Activated T-helper 1 cell treated with anti-CD3 and anti-CD28 coated beads, Interleukin-12 subunit alpha, Interleukin-12 subunit beta, Interleukin-2, Interleukin-4 antibody, amounts not matched to agents 30 ng/mL and 10 ng/mL and 1 ng/mL, durations not matched to agents 14 hours and 24 hours and 36 hours (primary cell): ENCODE measurements around the gene INSIG2. TPM values are rescaled to one million over a fixed set of nuclear protein-coding genes. Genes with fewer than 3 reads are reported as not detected.

Experiments
- DNase-seq: peaks from one replicate; pipeline ENCODE4 v3.0.0; 2021; ENCODE audit warnings: low spot score
- H3K27ac Mint-ChIP-seq: one replicate; pipeline ENCODE4 v1.8.0; 2021; ENCODE audit warnings: mild to moderate bottlenecking, mixed read lengths
- H3K27me3 Mint-ChIP-seq: one replicate; pipeline ENCODE4 v1.8.0; 2022; ENCODE audit warnings: mild to moderate bottlenecking, moderate library complexity, mixed read lengths; ENCODE audit not compliant: insufficient read depth
- H3K36me3 Mint-ChIP-seq: one replicate; pipeline ENCODE4 v1.8.0; 2021; ENCODE audit warnings: low read depth, mixed read lengths
- H3K4me1 Mint-ChIP-seq: one replicate; pipeline ENCODE4 v1.8.0; 2021; ENCODE audit warnings: low read depth, mixed read lengths
- H3K4me3 Mint-ChIP-seq: one replicate; pipeline ENCODE4 v1.8.0; 2021; ENCODE audit warnings: mild to moderate bottlenecking, moderate library complexity, mixed read lengths
- H3K9me3 Mint-ChIP-seq: one replicate; pipeline ENCODE4 v1.8.0; 2021; ENCODE audit warnings: mixed read lengths
- intact Hi-C: fragments of 100-400 bp; cut with micrococcal nuclease; formaldehyde crosslinking; loops from one replicate; pipeline ENCODE4 v1.15.1; 2024
- total RNA-seq: library from RNA; stranded (reverse); gene quantifications from 2 replicates; pipeline ENCODE4 v1.2.3, GENCODE V29; 2022

The INSIG2 gene
- total RNA-seq, 1 donor from 2014 or later, result 31.3 TPM

DNA sequence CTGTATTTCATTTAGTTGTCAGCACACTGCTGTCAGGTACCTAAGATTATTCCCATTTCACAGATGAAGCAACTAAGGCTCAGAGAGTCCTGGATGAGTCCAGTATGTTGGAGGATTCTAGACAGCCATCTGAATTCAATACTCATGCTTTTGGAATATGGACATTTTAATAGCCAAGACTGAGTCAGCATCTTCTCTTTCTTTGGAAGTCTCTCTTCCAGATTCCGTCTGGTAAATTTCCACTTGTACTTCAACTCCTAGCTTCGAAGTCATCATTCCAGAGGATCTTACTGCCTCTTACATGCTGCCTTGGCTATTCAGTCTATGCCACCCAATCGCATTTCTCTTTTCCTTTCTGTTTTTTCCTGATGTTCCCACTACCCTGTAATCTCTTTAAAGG lies 40.6 kb downstream of the INSIG2 start:
- DNase-seq, result no peak
- no peaks in the 10 kb centered on the region for H3K9me3 Mint-ChIP-seq
- intact Hi-C loops, result no loop called here
- H3K4me1 Mint-ChIP-seq, result peaks cover 14% of the 10 kb centered on the region
- H3K4me3 Mint-ChIP-seq, result no peak overlapping the region
- no peak overlapping the region for H3K27ac Mint-ChIP-seq
- H3K36me3 Mint-ChIP-seq, result no peaks in the 10 kb centered on the region
- peaks cover 2% of the 10 kb centered on the region for H3K27me3 Mint-ChIP-seq

DNA sequence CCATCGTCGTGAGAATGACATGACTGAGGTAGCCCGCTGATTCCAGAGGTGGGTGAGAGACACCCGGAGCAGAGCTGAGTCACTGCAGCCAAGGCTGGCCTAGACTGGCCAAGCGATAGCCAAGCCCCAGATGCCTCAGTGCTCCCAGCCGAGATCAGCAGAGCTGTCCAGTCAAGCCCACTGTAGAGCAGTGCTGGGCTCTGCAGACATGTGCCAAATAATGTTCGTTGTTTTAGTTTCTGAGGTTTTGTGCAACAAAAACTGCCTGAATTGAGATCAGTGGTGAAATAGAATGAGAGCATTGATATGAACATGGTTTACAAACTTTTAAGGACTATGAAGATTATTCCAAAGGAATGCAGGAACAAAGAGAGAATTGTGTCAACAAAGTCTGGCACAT lies 42.1 kb downstream of the INSIG2 start:
- Mint-ChIP-seq H3K9me3 (no peaks in the 10 kb centered on the region), H3K27ac (no peak overlapping the region), H3K4me3 (no peak overlapping the region), H3K4me1 (peaks cover 14% of the 10 kb centered on the region), H3K27me3 (peaks cover 4% of the 10 kb centered on the region), H3K36me3 (no peaks in the 10 kb centered on the region)
- intact Hi-C loops, result loop anchor here (2.0 kb wide), 3 partner anchors 26 to 56 kb away; no protein-coding TSS in a partner anchor
- no peak for DNase-seq

- DNase-seq, result no peak
- intact Hi-C loops, result loop anchor here (1.0 to 2.0 kb wide), 4 partner anchors 17 to 55 kb away; no protein-coding TSS in a partner anchor
- peaks cover 14% of the 10 kb centered on the region for H3K4me1 Mint-ChIP-seq
- H3K36me3 Mint-ChIP-seq, result no peaks in the 10 kb centered on the region
- peaks cover 5% of the 10 kb centered on the region for H3K27me3 Mint-ChIP-seq
- H3K27ac Mint-ChIP-seq, result no peak overlapping the region
- peaks cover 3% of the 10 kb centered on the region for H3K9me3 Mint-ChIP-seq
- H3K4me3 Mint-ChIP-seq, result no peak overlapping the region
Observed at GRCh38 chr2:118131771-118132170, 43.5 kb downstream of the INSIG2 start.

GRCh38 chr2:118133916-118134315 lies 45.6 kb downstream of the INSIG2 start:
- no peak for DNase-seq
- no peaks in the 10 kb centered on the region for H3K36me3 Mint-ChIP-seq
- no peak overlapping the region for H3K4me3 Mint-ChIP-seq
- peaks cover 14% of the 10 kb centered on the region for H3K4me1 Mint-ChIP-seq
- intact Hi-C loops, result no loop called here
- H3K27me3 Mint-ChIP-seq, result peaks cover 3% of the 10 kb centered on the region
- no peak overlapping the region for H3K27ac Mint-ChIP-seq
- H3K9me3 Mint-ChIP-seq, result peaks cover 3% of the 10 kb centered on the region

DNA sequence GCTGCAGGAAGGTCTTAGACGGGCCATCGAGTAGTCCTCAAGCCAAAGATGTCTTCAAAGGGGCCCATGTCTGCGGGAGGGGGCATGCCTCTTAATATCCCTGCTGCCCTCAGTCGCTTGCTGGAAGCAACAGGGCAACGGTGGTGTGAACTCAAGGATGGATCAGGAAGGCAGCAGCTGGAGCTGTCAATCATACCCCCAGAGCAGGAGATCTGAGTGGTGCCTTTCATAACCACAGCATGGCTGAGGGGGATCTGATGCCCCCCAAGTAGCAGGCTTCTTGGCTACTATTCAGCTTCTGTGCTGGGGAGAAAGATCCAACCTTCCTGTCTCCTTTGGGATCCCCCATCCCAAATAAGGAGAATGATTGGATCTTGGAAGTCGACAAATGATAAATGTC lies 46.4 kb downstream of the INSIG2 start:
- Mint-ChIP-seq H3K4me3 (no peak overlapping the region), H3K27ac (no peak overlapping the region), H3K9me3 (peaks cover 3% of the 10 kb centered on the region), H3K4me1 (peaks cover 14% of the 10 kb centered on the region), H3K36me3 (no peaks in the 10 kb centered on the region), H3K27me3 (peaks cover 3% of the 10 kb centered on the region)
- no peak for DNase-seq
- intact Hi-C loops, result no loop called here

DNA sequence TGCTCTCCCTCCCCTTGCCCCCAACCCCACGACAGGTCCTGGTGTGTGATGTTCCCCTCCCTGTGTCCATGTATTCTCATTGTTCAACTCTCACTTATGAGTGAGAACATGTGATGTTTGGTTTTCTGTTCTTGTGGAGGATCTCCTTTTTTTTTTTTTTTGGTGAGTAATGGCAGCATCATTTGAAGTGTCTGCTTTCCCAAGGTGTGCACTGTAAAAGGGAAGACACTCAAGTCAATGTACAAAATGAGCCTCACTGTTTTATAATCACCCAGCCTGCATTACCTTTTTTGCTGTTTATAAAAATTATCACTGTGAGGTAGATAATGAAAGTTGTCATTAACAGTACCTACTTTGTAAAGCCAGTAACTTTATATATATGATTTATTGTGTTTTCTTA lies 56.9 kb downstream of the INSIG2 start:
- DNase-seq, result no peak
- no peak overlapping the region for H3K27ac Mint-ChIP-seq
- intact Hi-C loops, result loop anchor here (5.0 kb wide), 1 partner anchor 33 kb away; no protein-coding TSS in a partner anchor
- no peaks in the 10 kb centered on the region for H3K9me3 Mint-ChIP-seq
- no peaks in the 10 kb centered on the region for H3K4me1 Mint-ChIP-seq
- peaks cover 7% of the 10 kb centered on the region for H3K27me3 Mint-ChIP-seq
- no peaks in the 10 kb centered on the region for H3K36me3 Mint-ChIP-seq
- no peak overlapping the region for H3K4me3 Mint-ChIP-seq

DNA sequence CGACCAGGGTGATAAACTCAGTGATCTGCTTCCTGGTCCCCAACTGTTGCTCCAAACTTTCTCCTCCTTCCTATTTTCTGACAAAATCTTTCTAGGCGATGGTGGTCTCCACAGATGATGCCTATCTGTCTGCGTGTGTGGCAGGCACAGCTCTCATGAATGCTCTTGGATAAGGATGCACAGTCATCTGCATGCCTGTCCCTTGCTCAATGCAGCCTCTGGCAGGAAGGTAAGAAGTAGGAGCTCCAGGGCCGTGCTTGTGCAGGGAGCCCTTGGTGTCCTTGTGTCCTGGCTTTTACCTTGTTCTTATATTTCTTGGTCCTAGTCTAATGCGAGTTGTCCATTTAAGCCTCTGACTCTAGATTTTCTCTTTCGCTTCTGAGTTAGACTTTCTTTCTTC lies 57.5 kb downstream of the INSIG2 start:
- peaks cover 7% of the 10 kb centered on the region for H3K27me3 Mint-ChIP-seq
- intact Hi-C loops, result loop anchor here (5.0 kb wide), 1 partner anchor 34 kb away; no protein-coding TSS in a partner anchor
- H3K9me3 Mint-ChIP-seq, result no peaks in the 10 kb centered on the region
- no peak overlapping the region for H3K27ac Mint-ChIP-seq
- H3K4me1 Mint-ChIP-seq, result no peaks in the 10 kb centered on the region
- H3K36me3 Mint-ChIP-seq, result no peaks in the 10 kb centered on the region
- DNase-seq, result no peak
- H3K4me3 Mint-ChIP-seq, result no peak overlapping the region

GRCh38 chr2:118146315-118147283 lies 58.3 kb downstream of the INSIG2 start:
- no peaks in the 10 kb centered on the region for H3K9me3 Mint-ChIP-seq
- no peaks in the 10 kb centered on the region for H3K4me1 Mint-ChIP-seq
- intact Hi-C loops, result loop anchor here (5.0 kb wide), 1 partner anchor 34 kb away; no protein-coding TSS in a partner anchor
- no peaks in the 10 kb centered on the region for H3K36me3 Mint-ChIP-seq
- no peak for DNase-seq
- H3K4me3 Mint-ChIP-seq, result no peak overlapping the region
- peaks cover 7% of the 10 kb centered on the region for H3K27me3 Mint-ChIP-seq
- no peak overlapping the region for H3K27ac Mint-ChIP-seq

GRCh38 chr2:118148133-118148532 lies 59.9 kb downstream of the INSIG2 start:
- Mint-ChIP-seq H3K36me3 (no peaks in the 10 kb centered on the region), H3K4me3 (no peak overlapping the region), H3K27me3 (peaks cover 7% of the 10 kb centered on the region), H3K9me3 (no peaks in the 10 kb centered on the region), H3K27ac (no peak overlapping the region), H3K4me1 (no peaks in the 10 kb centered on the region)
- no peak for DNase-seq
- intact Hi-C loops, result loop anchor here (1.0 to 5.0 kb wide), 5 partner anchors 17 to 101 kb away; no protein-coding TSS in a partner anchor

DNA sequence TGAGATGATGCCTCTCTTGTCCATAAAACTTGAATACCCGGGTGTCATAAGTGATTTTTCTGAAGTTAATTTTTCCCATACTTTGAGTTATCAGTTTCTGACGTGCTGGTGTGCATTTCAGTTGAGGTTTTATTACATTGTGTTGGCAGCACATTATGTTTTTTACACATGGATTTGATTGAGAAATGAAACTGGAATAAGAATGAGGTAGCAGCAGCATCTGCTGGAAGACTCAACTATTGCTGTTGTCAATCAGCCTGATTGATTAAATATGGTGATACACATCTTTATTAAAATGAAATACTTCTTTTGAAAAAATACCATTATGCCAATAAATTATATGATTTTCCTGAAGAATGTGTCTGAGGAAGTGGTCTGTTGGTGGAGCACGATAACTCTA lies 60.5 kb downstream of the INSIG2 start:
- Mint-ChIP-seq H3K9me3 (no peaks in the 10 kb centered on the region), H3K27me3 (peaks cover 8% of the 10 kb centered on the region), H3K27ac (no peak overlapping the region), H3K4me3 (no peak overlapping the region), H3K4me1 (no peaks in the 10 kb centered on the region), H3K36me3 (no peaks in the 10 kb centered on the region)
- intact Hi-C loops, result loop anchor here (1.0 to 5.0 kb wide), 5 partner anchors 18 to 102 kb away; no protein-coding TSS in a partner anchor
- DNase-seq, result no peak

GRCh38 chr2:118150294-118150693 lies 62.0 kb downstream of the INSIG2 start:
- DNase-seq, result no peak
- Mint-ChIP-seq H3K4me1 (no peaks in the 10 kb centered on the region), H3K9me3 (peaks cover 3% of the 10 kb centered on the region), H3K27ac (no peak overlapping the region), H3K4me3 (no peak overlapping the region), H3K36me3 (no peaks in the 10 kb centered on the region), H3K27me3 (peaks cover 8% of the 10 kb centered on the region)
- intact Hi-C loops, result no loop called here

- no peak for DNase-seq
- intact Hi-C loops, result no loop called here
Observed at GRCh38 chr2:118151831-118152230, 63.6 kb downstream of the INSIG2 start.

GRCh38 chr2:118153433-118153832 lies 65.2 kb downstream of the INSIG2 start:
- Mint-ChIP-seq H3K9me3 (peaks cover 14% of the 10 kb centered on the region), H3K27ac (no peak overlapping the region), H3K4me1 (no peaks in the 10 kb centered on the region), H3K27me3 (peaks cover 13% of the 10 kb centered on the region), H3K4me3 (no peak overlapping the region), H3K36me3 (no peaks in the 10 kb centered on the region)
- no peak for DNase-seq
- intact Hi-C loops, result no loop called here

More at GRCh38 chr2:118151831-118152230, 63.6 kb downstream of the INSIG2 start:
- Mint-ChIP-seq H3K36me3 (no peaks in the 10 kb centered on the region), H3K27me3 (peaks cover 8% of the 10 kb centered on the region), H3K4me1 (no peaks in the 10 kb centered on the region), H3K4me3 (no peak overlapping the region), H3K27ac (no peak overlapping the region), H3K9me3 (peaks cover 6% of the 10 kb centered on the region)
